DND-41 (cell line): ENCODE results near the gene CAMK4.
"Not testable (repeated sequence)": the region's sequence is repeated elsewhere in the genome, so short reads cannot be mapped to it uniquely, and the experiment has no call there.

Experiments used
- EZH2 ChIP-seq: IDR thresholded peaks from 3 replicates; pipeline ENCODE4 v1.6.1; 2012; ENCODE audit warnings: borderline replicate concordance, low read depth, mild to moderate bottlenecking, moderate library complexity, low read length, inconsistent platforms; ENCODE audit not compliant: severe bottlenecking
- TF ChIP-seq, protein P1 (sequence below): IDR thresholded peaks from 2 replicates; pipeline ENCODE4 v1.5.1; 2012; ENCODE audit warnings: borderline replicate concordance, low read length, moderate library complexity, mild to moderate bottlenecking; ENCODE audit not compliant: poor library complexity, severe bottlenecking; ENCODE audit errors: extremely low read depth

DNA sequence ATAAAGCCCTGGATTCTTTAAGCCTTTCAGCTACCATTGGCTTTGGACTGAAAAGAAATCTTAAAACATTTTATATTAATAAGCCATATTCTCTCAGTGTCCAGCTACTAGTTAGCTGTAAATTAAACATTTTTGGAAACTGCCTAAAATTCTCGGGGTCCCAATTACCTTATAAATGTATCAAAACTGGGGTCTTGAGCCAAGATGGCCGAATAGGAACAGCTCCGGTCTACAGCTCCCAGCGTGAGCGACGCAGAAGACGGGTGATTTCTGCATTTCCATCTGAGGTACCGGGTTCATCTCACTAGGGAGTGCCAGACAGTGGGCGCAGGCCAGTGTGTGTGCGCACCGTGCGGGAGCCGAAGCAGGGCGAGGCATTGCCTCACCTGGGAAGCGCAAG lies 77.9 kb downstream of the CAMK4 start:
- TF ChIP-seq, protein P1, sequence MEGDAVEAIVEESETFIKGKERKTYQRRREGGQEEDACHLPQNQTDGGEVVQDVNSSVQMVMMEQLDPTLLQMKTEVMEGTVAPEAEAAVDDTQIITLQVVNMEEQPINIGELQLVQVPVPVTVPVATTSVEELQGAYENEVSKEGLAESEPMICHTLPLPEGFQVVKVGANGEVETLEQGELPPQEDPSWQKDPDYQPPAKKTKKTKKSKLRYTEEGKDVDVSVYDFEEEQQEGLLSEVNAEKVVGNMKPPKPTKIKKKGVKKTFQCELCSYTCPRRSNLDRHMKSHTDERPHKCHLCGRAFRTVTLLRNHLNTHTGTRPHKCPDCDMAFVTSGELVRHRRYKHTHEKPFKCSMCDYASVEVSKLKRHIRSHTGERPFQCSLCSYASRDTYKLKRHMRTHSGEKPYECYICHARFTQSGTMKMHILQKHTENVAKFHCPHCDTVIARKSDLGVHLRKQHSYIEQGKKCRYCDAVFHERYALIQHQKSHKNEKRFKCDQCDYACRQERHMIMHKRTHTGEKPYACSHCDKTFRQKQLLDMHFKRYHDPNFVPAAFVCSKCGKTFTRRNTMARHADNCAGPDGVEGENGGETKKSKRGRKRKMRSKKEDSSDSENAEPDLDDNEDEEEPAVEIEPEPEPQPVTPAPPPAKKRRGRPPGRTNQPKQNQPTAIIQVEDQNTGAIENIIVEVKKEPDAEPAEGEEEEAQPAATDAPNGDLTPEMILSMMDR, result not testable (repeated sequence)
- TF ChIP-seq EZH2, result not testable (repeated sequence)
